GM23338 (cell line): ENCODE results near the gene ID4. TPM values are rescaled to one million over a fixed set of nuclear protein-coding genes. Genes with fewer than 3 reads are reported as not detected.
A peak's percentile ranks its signal among the peaks of the same experiment; 100 is the strongest.

Source experiments
- ATAC-seq: fragments of 200-7000 bp; cut with Tn5 transposase; 3 replicates; pipeline ENCODE4 v1.9.1; 2020
- DNase-seq: peaks from one replicate; pipeline ENCODE4 v3.0.0-alpha.2; 2015; ENCODE audit warnings: low spot score
- H2AFZ ChIP-seq: fragments of 200-600 bp; sonication (generic); 2 replicates; pipeline ENCODE4 v1.8.0; 2016; ENCODE audit warnings: antibody characterized with exemption, mild to moderate bottlenecking, moderate library complexity
- H3F3A ChIP-seq: fragments of 200-600 bp; sonication (generic); replicated peaks from 2 replicates; pipeline ENCODE4 v1.8.0; 2017; ENCODE audit warnings: antibody characterized with exemption, mixed run types, low read depth
- H3K27ac ChIP-seq: fragments of 200-600 bp; sonication (generic); 2 replicates; pipeline ENCODE4 v1.6.1; 2016; ENCODE audit warnings: low read depth
- H3K27me3 ChIP-seq: fragments of 200-600 bp; sonication (generic); 2 replicates; pipeline ENCODE4 v1.8.0; 2016; ENCODE audit warnings: mild to moderate bottlenecking, mixed run types, moderate library complexity; ENCODE audit not compliant: insufficient read depth
- H3K36me3 ChIP-seq: fragments of 200-600 bp; sonication (generic); 2 replicates; pipeline ENCODE4 v1.8.0; 2016; ENCODE audit warnings: mild to moderate bottlenecking; ENCODE audit not compliant: insufficient read depth
- H3K4me1 ChIP-seq: fragments of 200-600 bp; sonication (generic); 2 replicates; pipeline ENCODE4 v1.8.0; 2016; ENCODE audit warnings: mild to moderate bottlenecking, moderate library complexity; ENCODE audit not compliant: insufficient read depth
- H3K4me2 ChIP-seq: fragments of 200-600 bp; sonication (generic); 2 replicates; pipeline ENCODE4 v1.7.1; 2017; ENCODE audit warnings: mixed run types
- H3K4me3 ChIP-seq: fragments of 200-600 bp; sonication (generic); 2 replicates; pipeline ENCODE4 v1.6.1; 2016; ENCODE audit warnings: mixed run types
- H3K79me2 ChIP-seq: fragments of 200-600 bp; sonication (generic); replicated peaks from 2 replicates; pipeline ENCODE4 v1.8.0; 2017; ENCODE audit warnings: mild to moderate bottlenecking; ENCODE audit not compliant: insufficient read depth
- H3K9me2 ChIP-seq: fragments of 200-600 bp; sonication (generic); 2 replicates; pipeline ENCODE4 v1.8.0; 2017; ENCODE audit not compliant: insufficient read depth
- H4K20me1 ChIP-seq: fragments of 200-600 bp; sonication (generic); replicated peaks from 2 replicates; pipeline ENCODE4 v1.8.0; 2017; ENCODE audit warnings: mild to moderate bottlenecking; ENCODE audit not compliant: insufficient read depth
- H3K27ac Mint-ChIP-seq: 2 replicates; pipeline ENCODE4 v1.8.0; 2020; ENCODE audit warnings: inconsistent platforms, mild to moderate bottlenecking, moderate library complexity, mixed read lengths
- H3K27me3 Mint-ChIP-seq: 3 replicates; pipeline ENCODE4 v1.8.0; 2022; ENCODE audit warnings: low read depth, mild to moderate bottlenecking, moderate library complexity, mixed read lengths, inconsistent platforms; ENCODE audit not compliant: insufficient read depth, poor library complexity
- H3K36me3 Mint-ChIP-seq: 3 replicates; pipeline ENCODE4 v1.8.0; 2021; ENCODE audit warnings: low read depth, mild to moderate bottlenecking, inconsistent platforms, moderate library complexity, mixed read lengths
- H3K4me1 Mint-ChIP-seq: 3 replicates; pipeline ENCODE4 v1.8.0; 2020; ENCODE audit warnings: mild to moderate bottlenecking, inconsistent platforms, mixed read lengths
- H3K4me3 Mint-ChIP-seq: 3 replicates; pipeline ENCODE4 v1.8.0; 2021; ENCODE audit warnings: moderate library complexity, mild to moderate bottlenecking, inconsistent platforms, mixed read lengths
- H3K9me3 Mint-ChIP-seq: 3 replicates; pipeline ENCODE4 v1.8.0; 2020; ENCODE audit warnings: moderate library complexity, mild to moderate bottlenecking, inconsistent platforms, mixed read lengths
- CREB1 ChIP-seq: fragments of 250-450 bp; sonication (Bioruptor Pico); IDR thresholded peaks from 2 replicates; pipeline ENCODE4 v1.5.0; 2020; ENCODE audit warnings: low read depth, mild to moderate bottlenecking, moderate library complexity
- ETS1 ChIP-seq: IDR thresholded peaks from 2 replicates; pipeline ENCODE4 v1.6.1; 2016; ENCODE audit warnings: antibody characterized with exemption
- EZH2 ChIP-seq: fragments of 200-600 bp; sonication (generic); IDR thresholded peaks from one replicate; pipeline ENCODE4 v1.8.0; 2017; ENCODE audit warnings: antibody characterized with exemption, mild to moderate bottlenecking, low read depth; ENCODE audit not compliant: unreplicated experiment
- EZH2phosphoT487 ChIP-seq: fragments of 200-600 bp; sonication (generic); IDR thresholded peaks from one replicate; pipeline ENCODE4 v1.8.1; 2018; ENCODE audit warnings: antibody characterized with exemption; ENCODE audit not compliant: unreplicated experiment
- NANOG ChIP-seq: IDR thresholded peaks from 2 replicates; pipeline ENCODE4 v1.6.1; 2016; ENCODE audit warnings: antibody characterized with exemption, borderline replicate concordance
- POLR2AphosphoS5 ChIP-seq: IDR thresholded peaks from 2 replicates; pipeline ENCODE4 v1.6.1; 2016; ENCODE audit warnings: antibody characterized with exemption, low read depth
- REST ChIP-seq: IDR thresholded peaks from one replicate; pipeline ENCODE4 v1.6.1; 2018; ENCODE audit warnings: antibody characterized with exemption; ENCODE audit not compliant: unreplicated experiment
- ZNF114 ChIP-seq: fragments of 250-450 bp; sonication (Bioruptor Pico); IDR thresholded peaks from 2 replicates; pipeline ENCODE4 v1.5.0; 2020; ENCODE audit warnings: mild to moderate bottlenecking, moderate library complexity
- ZNF331 ChIP-seq: fragments of 250-450 bp; sonication (Bioruptor Pico); IDR thresholded peaks from 2 replicates; pipeline ENCODE4 v1.5.0; 2020; ENCODE audit warnings: low read depth, mild to moderate bottlenecking, moderate library complexity
- ZNF462 ChIP-seq: fragments of 250-450 bp; sonication (Bioruptor Pico); IDR thresholded peaks from 2 replicates; pipeline ENCODE4 v1.5.0; 2020; ENCODE audit warnings: mild to moderate bottlenecking, moderate library complexity
- long read RNA-seq: library from polyadenylated mRNA; unstranded; transcript quantifications from one replicate; pipeline ENCODE4 v2.0.0, GENCODE V29; 2020; ENCODE audit not compliant: unreplicated experiment
- polyA plus RNA-seq: library from polyadenylated mRNA; unstranded; fragments of >200 nt; fragmentation: Nextera tagmentation; extraction: Ambion mirVana; gene quantifications from 2 replicates; pipeline ENCODE4 v1.2.1, GENCODE V29; 2016
- total RNA-seq: library from RNA; depleted of rRNA; stranded (reverse); fragments of >200 nt; shearing (Covaris generic); gene quantifications from 2 replicates; pipeline ENCODE4 v1.2.3, GENCODE V29; 2014; rRNA removed

ID4 gene
- total RNA-seq = 7.0 and 8.2 TPM in 2 replicates
- 3.7 and 7.5 TPM in 2 replicates for polyA plus RNA-seq
- long read RNA-seq = 0 reads

GRCh38 chr6:19836799-19837510 lies at the start of gene ID4:
Gene ID4 (plus strand): TSS chr6:19837370. CDS start chr6:19837755, 385 bp downstream.
- H3K27me3 ChIP-seq = peaks cover 38% of the 10 kb centered on the region
- Mint-ChIP-seq H3K4me3 (peak within 1 kb of the TSS; percentile 88), H3K27ac (0 out of 2 replicates have a peak within 1 kb of the TSS, but pooled peaks have one; percentile 42), H3K9me3 (no peaks in the 10 kb centered on the region), H3K36me3 (peaks cover 3% of the 10 kb centered on the region; the same call in 1 of the 3 replicates), H3K27me3 (peaks cover 20% of the 10 kb centered on the region), H3K4me1 (peaks cover 24% of the 10 kb centered on the region)
- H2AFZ ChIP-seq = peak within 1 kb of the TSS; percentile 75; the same call in 1 of the 2 replicates
- H3K4me2 ChIP-seq = peak within 1 kb of the TSS; percentile 87
- peak; percentile 97 for DNase-seq
- H4K20me1 ChIP-seq = no peaks in the 10 kb centered on the region
- peak within 1 kb of the TSS; percentile 83; the same call in 1 of the 2 replicates for H3K27ac ChIP-seq
- ATAC-seq = peak; percentile 80
- no peaks in the 10 kb centered on the region for H3K36me3 ChIP-seq
- H3K4me3 ChIP-seq = peak within 1 kb of the TSS; percentile 59
- TF ChIP-seq EZH2phosphoT487 = no peak
- peak; percentile 10 for TF ChIP-seq REST
- peak; percentile 94 for TF ChIP-seq POLR2AphosphoS5
- no peak for TF ChIP-seq EZH2
- no peak for TF ChIP-seq ZNF331 (CRISPR knock-in tag)
- peak; percentile 74; the same call in 1 of the 2 replicates for TF ChIP-seq ZNF114 (CRISPR knock-in tag)
- 0 out of 2 replicates have a peak, but pooled peaks have one; percentile 3 for TF ChIP-seq CREB1 (CRISPR knock-in tag)
- TF ChIP-seq NANOG = no peak
- peaks cover 27% of the 10 kb centered on the region for H3K4me1 ChIP-seq
- no peaks in the 10 kb centered on the region for H3K79me2 ChIP-seq
- no peaks in the 10 kb centered on the region for H3K9me2 ChIP-seq
- H3F3A ChIP-seq = no peaks in the 10 kb centered on the region

- TF ChIP-seq ZNF114 (CRISPR knock-in tag) (no peak), ZNF462 (CRISPR knock-in tag) (no peak), ETS1 (no peak)
- H3K27me3 Mint-ChIP-seq = no peaks in the 10 kb centered on the region
- Histone ChIP-seq H3K4me3 (no peak overlapping the region), H2AFZ (no peak overlapping the region), H3K36me3 (no peaks in the 10 kb centered on the region), H3K4me2 (no peak overlapping the region), H3K9me2 (0 out of 2 replicates have a peak, but pooled peaks cover 3% of the 10 kb centered on the region), H3K27me3 (no peaks in the 10 kb centered on the region), H3F3A (no peaks in the 10 kb centered on the region), H4K20me1 (no peaks in the 10 kb centered on the region), H3K4me1 (no peaks in the 10 kb centered on the region), H3K79me2 (no peaks in the 10 kb centered on the region), H3K27ac (no peak overlapping the region)
- no peak overlapping the region for H3K27ac Mint-ChIP-seq
- H3K9me3 Mint-ChIP-seq = no peaks in the 10 kb centered on the region
- no peak overlapping the region for H3K4me3 Mint-ChIP-seq
- no peak for DNase-seq
- peaks cover 6% of the 10 kb centered on the region; the same call in 2 of the 3 replicates for H3K4me1 Mint-ChIP-seq
- no peak for ATAC-seq
- no peaks in the 10 kb centered on the region for H3K36me3 Mint-ChIP-seq
Observed at GRCh38 chr6:19788686-19789085, 48.5 kb upstream of the ID4 start.
